ENCODE data around the gene TUT4. TPM values are rescaled to one million over a fixed set of nuclear protein-coding genes. Genes with fewer than 3 reads are reported as not detected.

Gene TUT4
- total and polyA plus RNA-seq, 2 of the 4 experiments (the other 2 are of a cell fraction) = 10.9 to 40.0 TPM

- Histone ChIP-seq H3K9me1 (ENCODE audit: insufficient read depth, low read length) (no peaks in the 10 kb centered on the region), H3K27ac (ENCODE audit: insufficient read depth, low read length) (no peak overlapping the region), H4K91ac (ENCODE audit: insufficient read depth, low read depth, low read length) (no peak overlapping the region), H2BK15ac (ENCODE audit: low read depth, low read length) (no peak overlapping the region), H3K4ac (ENCODE audit: low read depth, low read length) (no peak overlapping the region), H3K56ac (ENCODE audit: extremely low read depth, insufficient read depth, low read length) (no peak overlapping the region), H2BK120ac (ENCODE audit: low read depth, low read length) (no peak overlapping the region), H3K9ac (ENCODE audit: low read depth, low read length) (no peak overlapping the region), H4K20me1 (ENCODE audit: insufficient read depth, low read length) (no peaks in the 10 kb centered on the region), H2BK5ac (ENCODE audit: low read depth, low read length, poor library complexity, severe bottlenecking) (no peak overlapping the region), H3K4me3 (ENCODE audit: insufficient read depth, low read depth, low read length) (no peak overlapping the region), H3K27me3 (ENCODE audit: control insufficient read depth, insufficient read depth, low read length) (no peaks in the 10 kb centered on the region), H3K79me1 (ENCODE audit: low read depth in 1 of 2, low read length in 2 of 2) (no peaks in the 10 kb centered on the region; a peak in 1 of 4 replicates), H3K14ac (replicated peaks; ENCODE audit: low read depth, low read length) (no peak overlapping the region), H3K18ac (ENCODE audit: low read depth, low read length) (no peak overlapping the region), H2AFZ (replicated peaks; ENCODE audit: low read length, poor library complexity) (no peak overlapping the region), H2AK9ac (replicated peaks; ENCODE audit: low read depth, low read length, poor library complexity) (no peak overlapping the region), H4K5ac (ENCODE audit: low read depth, low read length) (no peak overlapping the region), H4K8ac (ENCODE audit: low read depth in 2 of 2, low read length in 2 of 2) (no peak overlapping the region), H3K23ac (ENCODE audit: low read depth, low read length) (no peak overlapping the region), H2BK20ac (ENCODE audit: low read depth, low read length) (no peak overlapping the region), H3K9me3 (ENCODE audit: control insufficient read depth, insufficient read depth, low read length) (no peaks in the 10 kb centered on the region), H2AK5ac (ENCODE audit: low read depth, low read length) (no peak overlapping the region), H3K4me1 (ENCODE audit: control insufficient read depth, insufficient read depth, low read length) (no peaks in the 10 kb centered on the region), H3K4me2 (ENCODE audit: low read depth, low read length) (no peak overlapping the region), H3K36me3 (ENCODE audit: control insufficient read depth, insufficient read depth, low read length) (peaks cover 8% of the 10 kb centered on the region; the same call in 1 of the 2 replicates)
- BruUV-seq (replicated peaks) = no TSS peak
- in situ Hi-C loops (cut with MboI; ENCODE audit: low sequenced_read_pairs) = no loop called here
- DNase-seq (no peak), ATAC-seq (ENCODE audit: low read depth) (no peak)
- POLR2A ChIA-PET (ENCODE audit: unreplicated experiment) = no interaction called here
- CTCF ChIA-PET = no interaction called here
- TF ChIP-seq CHD1 (IDR thresholded peaks at IDR 0.05; ENCODE audit: low read depth, low read length) (no peak), BHLHE40 (IDR thresholded peaks at IDR 0.05; ENCODE audit: low read depth, low read length) (no peak), ELK1 (IDR thresholded peaks at IDR 0.05; ENCODE audit: borderline replicate concordance, low read depth, low read length) (no peak), POLR2A (IDR thresholded peaks at IDR 0.05; ENCODE audit: low read depth, low read length) (no peak), MAFK (IDR thresholded peaks at IDR 0.05; ENCODE audit: low read depth, low read length) (peak; percentile 47), MXI1 (IDR thresholded peaks at IDR 0.05; ENCODE audit: borderline replicate concordance, low read depth, low read length) (no peak), MAZ (IDR thresholded peaks at IDR 0.05; ENCODE audit: borderline replicate concordance, low read depth, low read length) (no peak), SMC3 (IDR thresholded peaks at IDR 0.05; ENCODE audit: low read depth, low read length) (no peak), RFX5 (IDR thresholded peaks at IDR 0.05; ENCODE audit: low read depth, low read length) (no peak)
- no CpG with 5 or more reads among the region's 2 CpGs for WGBS, 2 experiments (ENCODE audit: extremely low coverage in 2 of 2, insufficient read length in 1 of 2)
- intact Hi-C loops (cut with micrococcal nuclease) = no loop called here
- dilution Hi-C loops (cut with HindIII; ENCODE audit: low sequenced_read_pairs, unreplicated experiment) = no loop called here
Measured at GRCh38 chr1:52487632-52488031, 65.3 kb downstream of the TUT4 start.
